ENCODE results near the gene PIEZO1. TPM values are rescaled to one million over a fixed set of nuclear protein-coding genes. Genes with fewer than 3 reads are reported as not detected.

The PIEZO1 gene
- total RNA-seq, 2 donors from 2014 or later = 55.7 to 128 TPM

DNA sequence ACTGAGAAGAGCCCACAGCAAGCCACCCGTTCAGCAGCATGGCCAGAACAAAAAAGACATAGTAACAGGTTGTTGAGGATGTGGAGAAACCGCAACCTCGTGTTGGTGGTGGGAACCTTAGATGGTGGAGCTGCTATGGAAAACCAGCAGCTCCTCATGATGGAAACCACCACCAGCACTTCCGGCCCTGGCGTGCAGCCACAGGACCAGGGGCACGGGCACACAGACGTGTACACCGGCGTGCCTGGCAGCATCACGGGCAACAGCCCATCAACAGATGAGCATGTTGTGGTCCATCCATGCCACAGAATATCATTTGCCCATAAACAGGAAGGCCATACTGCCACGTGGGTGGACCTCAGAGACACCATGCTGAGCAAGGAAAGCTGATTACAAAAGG, 66.8 kb downstream of the PIEZO1 start:
- H3K9me3 Mint-ChIP-seq = no peaks in the 10 kb centered on the region
- H3K27ac Mint-ChIP-seq = peak overlapping the region in 1 of 2 donors; percentile 68
- DNase-seq (ENCODE audit: low spot score in 2 of 2) = no peak
- H3K36me3 Mint-ChIP-seq = peaks cover 0 to 6% of the 10 kb centered on the region in 2 donors
- ATAC-seq = no peak

- Mint-ChIP-seq H3K36me3 (peaks cover 0 to 6% of the 10 kb centered on the region in 2 donors), H3K9me3 (no peaks in the 10 kb centered on the region), H3K27ac (no peak overlapping the region)
These were observed 68.4 kb downstream of the PIEZO1 start for GRCh38 chr16:88716601-88717001.

DNA sequence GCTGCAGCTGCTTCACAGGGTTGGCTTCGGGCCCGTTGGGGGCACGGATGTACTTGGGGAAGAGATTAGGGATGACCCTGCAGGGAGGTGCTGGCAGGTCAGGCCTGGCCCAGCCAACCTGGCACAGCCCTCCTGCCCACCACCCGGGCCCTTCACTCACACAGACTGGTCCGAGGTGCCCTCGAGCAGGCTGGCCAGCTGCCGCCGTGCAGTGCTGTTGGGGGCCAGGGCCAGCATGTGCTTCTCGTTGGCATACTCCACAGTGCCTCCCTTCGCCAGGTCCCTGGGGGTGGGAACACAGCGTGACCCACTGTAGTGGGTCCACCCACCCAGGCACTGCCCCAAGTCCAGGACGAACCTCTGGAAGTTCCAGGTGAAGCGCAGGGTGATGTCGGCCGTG, 68.8 kb downstream of the PIEZO1 start:
- ATAC-seq (peak in 1 of 2 donors; percentile 11), DNase-seq (ENCODE audit: low spot score in 2 of 2) (no peak)
- H3K27ac Mint-ChIP-seq = no peak overlapping the region
- no peaks in the 10 kb centered on the region for H3K9me3 Mint-ChIP-seq
- peaks cover 0 to 6% of the 10 kb centered on the region in 2 donors for H3K36me3 Mint-ChIP-seq

More at GRCh38 chr16:88716601-88717001, 68.4 kb downstream of the PIEZO1 start:
- ATAC-seq (no peak), DNase-seq (ENCODE audit: low spot score in 2 of 2) (no peak)

- Mint-ChIP-seq H3K36me3 (peaks cover 0 to 6% of the 10 kb centered on the region in 2 donors), H3K9me3 (no peaks in the 10 kb centered on the region), H3K27ac (no peak overlapping the region)
- DNase-seq (ENCODE audit: low spot score in 2 of 2) = no peak
- no peak for ATAC-seq
These were observed 69.5 kb downstream of the PIEZO1 start for GRCh38 chr16:88715312-88716190.

GRCh38 chr16:88714420-88715302, 70.4 kb downstream of the PIEZO1 start:
- Mint-ChIP-seq H3K36me3 (peaks cover 0 to 6% of the 10 kb centered on the region in 2 donors), H3K27ac (no peak overlapping the region), H3K9me3 (no peaks in the 10 kb centered on the region)
- ATAC-seq = no peak
- no peak for DNase-seq (ENCODE audit: low spot score in 2 of 2)

DNA sequence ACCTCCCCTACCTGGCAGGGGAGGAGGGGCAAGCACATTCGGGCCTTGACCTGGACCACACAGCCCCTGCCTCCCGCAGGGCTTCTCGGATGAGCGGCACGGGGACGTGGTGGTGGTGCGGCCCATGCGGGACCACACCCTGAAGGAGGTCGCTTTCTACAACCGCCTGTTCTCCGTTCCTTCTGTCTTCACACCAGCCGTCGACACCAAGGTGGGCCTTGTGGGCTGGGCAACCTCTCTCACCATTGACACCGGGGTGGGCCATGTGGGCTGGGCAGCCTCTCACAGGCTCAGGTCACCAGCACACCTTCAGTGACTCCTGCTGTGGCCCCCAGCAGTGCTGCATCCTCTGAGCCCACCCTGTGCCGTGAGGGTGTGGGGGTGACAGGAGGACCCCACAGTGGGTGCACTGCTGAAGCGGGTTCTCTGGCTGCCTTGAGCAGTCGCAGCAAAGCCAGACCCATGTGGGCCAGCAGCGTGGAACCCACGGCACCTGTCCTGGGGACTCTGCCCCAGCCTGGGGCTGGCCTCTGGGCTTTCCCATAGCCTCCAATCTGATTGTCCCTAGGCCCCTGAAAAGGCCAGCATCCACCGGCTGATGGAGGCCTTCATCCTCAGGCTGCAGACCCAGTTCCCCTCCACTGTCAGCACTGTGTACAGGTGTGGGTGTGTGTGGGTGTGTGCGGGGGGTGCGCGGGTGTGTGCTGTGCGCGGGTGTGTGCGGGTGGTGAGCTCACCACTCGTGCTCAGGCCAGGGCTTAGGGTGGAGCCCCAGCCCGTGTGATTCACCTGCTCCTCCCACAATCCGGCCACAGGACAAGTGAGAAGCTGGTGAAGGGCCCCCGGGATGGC, 71.2 kb downstream of the PIEZO1 start:
- Mint-ChIP-seq H3K27ac (no peak overlapping the region), H3K36me3 (peaks cover 0 to 6% of the 10 kb centered on the region in 2 donors), H3K9me3 (no peaks in the 10 kb centered on the region)
- DNase-seq (ENCODE audit: low spot score in 2 of 2) (no peak), ATAC-seq (peak in 1 of 2 donors; percentile 33)

- peaks cover 0 to 6% of the 10 kb centered on the region in 2 donors for H3K36me3 Mint-ChIP-seq
- DNase-seq (ENCODE audit: low spot score in 2 of 2) = no peak
- H3K9me3 Mint-ChIP-seq = no peaks in the 10 kb centered on the region
- no peak for ATAC-seq
- no peak overlapping the region for H3K27ac Mint-ChIP-seq
These were observed 72.0 kb downstream of the PIEZO1 start for GRCh38 chr16:88713054-88713453.

DNA sequence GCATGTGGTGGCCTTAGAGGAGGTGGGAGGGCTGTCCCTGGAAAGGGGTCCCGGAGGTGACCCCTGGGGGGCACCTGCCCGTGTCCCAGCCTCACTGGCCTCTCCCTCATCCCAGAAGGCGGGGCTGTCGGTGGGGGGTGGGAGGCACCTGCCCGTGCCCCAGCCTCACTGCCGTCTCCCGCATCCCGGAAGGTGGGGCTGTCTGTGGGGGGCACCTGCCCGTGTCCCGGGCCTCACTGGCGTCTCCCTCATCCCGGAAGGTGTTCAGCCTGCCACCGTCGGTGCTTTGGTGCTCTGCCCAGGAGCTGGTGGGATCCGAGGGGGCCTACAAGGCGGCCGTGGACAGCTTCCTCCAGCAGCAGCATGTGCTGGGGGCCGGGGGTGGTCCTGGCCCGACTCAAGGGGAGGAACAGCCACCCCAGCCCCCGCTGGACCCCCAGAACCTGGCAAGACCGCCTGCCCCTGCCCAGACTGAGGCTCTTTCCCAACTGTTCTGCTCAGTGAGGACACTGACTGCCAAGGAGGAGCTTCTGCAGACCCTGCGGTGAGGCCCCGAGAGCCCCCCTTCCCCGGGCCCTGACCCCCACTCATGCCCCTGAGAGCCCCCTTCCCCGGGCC, 72.5 kb downstream of the PIEZO1 start:
- ATAC-seq = no peak
- Mint-ChIP-seq H3K36me3 (peaks cover 0 to 6% of the 10 kb centered on the region in 2 donors), H3K9me3 (no peaks in the 10 kb centered on the region), H3K27ac (peak overlapping the region in 1 of 2 donors; percentile 44)
- DNase-seq (ENCODE audit: low spot score in 2 of 2) = no peak

DNA sequence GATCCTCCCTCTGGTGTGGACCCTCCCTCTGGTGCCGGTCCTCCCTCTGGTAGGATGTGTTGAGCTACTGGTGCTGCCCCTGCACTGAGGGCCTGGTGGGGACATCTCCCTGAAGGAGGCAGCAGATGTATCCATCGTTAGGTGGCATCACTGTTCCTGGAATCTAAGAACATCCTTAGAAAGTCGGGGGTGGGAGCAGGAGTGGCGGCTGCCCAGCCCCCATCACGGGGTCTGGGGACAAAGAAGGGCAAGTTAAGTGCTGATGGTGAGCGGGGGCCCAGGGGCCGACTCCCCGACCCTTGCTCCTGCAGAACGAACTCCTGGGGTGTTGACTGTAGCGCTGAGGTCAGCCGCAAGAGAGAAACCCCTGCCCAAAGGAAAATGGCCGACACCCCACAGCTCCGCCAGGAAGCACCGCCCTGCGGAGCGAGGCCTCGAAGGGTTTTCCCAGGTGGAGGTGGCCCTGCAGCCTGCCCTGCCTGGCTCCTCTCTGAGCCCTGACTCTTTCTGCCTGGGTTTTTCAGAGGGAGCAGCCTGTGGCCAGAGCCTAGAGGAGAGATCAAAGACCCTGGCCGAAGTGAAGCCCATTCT, 73.2 kb downstream of the PIEZO1 start:
- ATAC-seq = no peak
- H3K9me3 Mint-ChIP-seq = no peaks in the 10 kb centered on the region
- H3K27ac Mint-ChIP-seq = peak overlapping the region in 1 of 2 donors; percentile 60
- H3K36me3 Mint-ChIP-seq = peaks cover 0 to under 1% of the 10 kb centered on the region in 2 donors
- no peak for DNase-seq (ENCODE audit: low spot score in 2 of 2)

DNA sequence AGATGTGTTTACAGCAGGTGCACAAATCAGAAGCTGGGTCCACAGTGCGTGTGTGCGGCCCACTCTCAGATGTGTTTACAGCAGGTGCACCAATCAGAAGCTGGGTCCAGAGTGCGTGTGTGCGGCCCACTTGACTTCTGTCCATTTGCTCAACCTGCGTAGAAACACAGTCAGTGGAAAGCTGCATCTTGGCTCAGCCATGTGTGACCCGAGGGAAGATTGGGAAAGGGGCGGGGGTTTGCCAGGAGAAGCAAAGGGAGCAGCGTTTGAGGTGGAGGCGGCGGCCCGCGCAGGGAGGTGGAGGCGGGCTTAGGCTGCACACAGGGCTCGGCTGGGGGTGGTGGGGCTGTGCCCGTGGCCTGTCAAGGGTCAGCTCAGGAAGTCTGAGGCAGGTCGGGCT, 74.5 kb downstream of the PIEZO1 start:
- Mint-ChIP-seq H3K9me3 (no peaks in the 10 kb centered on the region), H3K36me3 (no peaks in the 10 kb centered on the region), H3K27ac (peak overlapping the region in 1 of 2 donors; percentile 4)
- no peak for ATAC-seq
- no peak for DNase-seq (ENCODE audit: low spot score in 2 of 2)

- Mint-ChIP-seq H3K27ac (peak overlapping the region; percentile 82 to 90), H3K36me3 (peaks cover 15% of the 10 kb centered on the region in 2 donors), H3K9me3 (no peaks in the 10 kb centered on the region)
- DNase-seq (ENCODE audit: low spot score in 2 of 2) = no peak
- no peak for ATAC-seq
These were observed 77.8 kb downstream of the PIEZO1 start for GRCh38 chr16:88706965-88707826.

DNA sequence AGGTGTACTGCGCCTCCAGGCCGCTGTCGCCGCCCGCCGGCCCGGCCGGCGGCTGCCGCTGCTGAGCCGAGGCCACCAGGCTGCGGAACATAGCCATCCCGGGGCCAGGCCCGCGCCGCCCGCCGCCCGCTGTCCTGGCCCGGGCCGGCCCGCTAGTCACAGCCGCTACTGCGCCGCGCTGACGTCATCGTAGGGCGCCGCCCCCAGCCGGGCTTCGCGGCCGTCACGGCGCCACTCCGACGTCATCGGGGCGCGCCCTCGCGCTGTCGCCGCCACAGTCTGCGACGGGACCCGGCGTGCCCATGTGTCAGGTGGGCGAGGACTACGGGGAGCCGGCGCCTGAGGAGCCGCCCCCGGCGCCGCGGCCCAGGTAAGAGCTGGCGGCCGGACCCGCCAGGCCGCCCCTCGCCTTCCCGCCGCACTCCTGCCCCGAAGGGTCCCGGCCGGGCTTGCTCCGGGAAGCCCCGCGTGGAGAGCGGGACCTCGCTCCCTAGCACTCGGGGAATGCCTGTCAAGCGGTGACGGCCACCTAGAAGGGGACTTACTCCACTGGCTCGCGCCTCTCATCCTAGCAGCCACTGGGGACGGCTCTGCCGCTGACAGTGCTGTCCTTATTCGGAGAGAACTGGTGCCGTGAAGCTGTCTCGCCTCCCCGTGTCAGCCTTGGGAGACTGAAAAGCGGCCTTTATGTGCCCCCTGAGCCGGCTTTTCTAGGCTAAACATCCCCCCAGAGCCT, 78.6 kb downstream of the PIEZO1 start, which contains the start of the genes CTU2 and RNF166:
Gene CTU2, plus strand, starts transcription at position 275 of the 736 bp plus-strand sequence. Its CDS starts 28 bp downstream, at position 303.
Gene RNF166, minus strand, starts transcription at position 180 of the 736 bp plus-strand sequence. Its CDS starts 83 bp downstream, at position 97.
- ATAC-seq (peak; percentile 80), DNase-seq (ENCODE audit: low spot score in 2 of 2) (peak; percentile 94 to 95)
- H3K27ac Mint-ChIP-seq = peak within 1 kb of the TSS; percentile 82 to 92
- no peaks in the 10 kb centered on the region for H3K9me3 Mint-ChIP-seq
- H3K36me3 Mint-ChIP-seq = peaks cover 15% of the 10 kb centered on the region in 2 donors

DNA sequence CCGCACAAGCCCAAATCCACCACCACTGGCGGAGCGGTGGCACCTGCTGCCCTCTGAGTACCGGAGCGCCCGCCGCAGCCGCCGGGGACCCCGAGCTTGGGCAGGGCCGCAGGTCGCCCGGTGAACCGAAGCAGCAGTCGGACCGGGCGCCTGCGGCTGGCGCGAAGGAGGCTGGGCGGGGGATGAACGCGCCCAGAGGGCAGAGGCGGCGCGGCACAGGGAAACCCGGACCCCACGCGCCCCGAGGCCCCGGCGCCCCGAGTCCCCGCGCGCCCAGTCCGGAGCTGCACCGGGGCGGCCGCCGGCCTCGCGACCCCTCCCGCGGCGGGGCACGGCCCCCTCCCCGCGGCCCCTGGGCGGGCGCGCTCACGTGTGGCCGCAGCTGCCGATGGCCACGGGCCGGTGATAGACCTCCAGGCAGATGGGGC, 79.2 kb downstream of the PIEZO1 start:
- Mint-ChIP-seq H3K36me3 (peaks cover 15% of the 10 kb centered on the region in 2 donors), H3K27ac (peak overlapping the region; percentile 82 to 92), H3K9me3 (no peaks in the 10 kb centered on the region)
- ATAC-seq (peak in 1 of 2 donors; percentile 3), DNase-seq (ENCODE audit: low spot score in 2 of 2) (no peak)
